Endodermal cell (in vitro differentiated cells): ENCODE data around the gene TMEM154. TPM values are rescaled to one million over a fixed set of nuclear protein-coding genes. Genes with fewer than 3 reads are reported as not detected.

Source experiments
- DNase-seq: peaks from one replicate; pipeline ENCODE4 v3.0.0-alpha.2; 2017
- H3K27ac ChIP-seq: 2 replicates; pipeline ENCODE4 v1.5.1; 2013; ENCODE audit warnings: mild to moderate bottlenecking, low read depth, low read length, moderate library complexity
- H3K27me3 ChIP-seq: 2 replicates; pipeline ENCODE4 v1.6.1; 2013; ENCODE audit warnings: mild to moderate bottlenecking, low read length, moderate library complexity; ENCODE audit not compliant: insufficient read depth, control insufficient read depth, poor library complexity, severe bottlenecking
- H3K36me3 ChIP-seq: 2 replicates; pipeline ENCODE4 v1.7.0; 2013; ENCODE audit warnings: mild to moderate bottlenecking, low read length, moderate library complexity; ENCODE audit not compliant: control insufficient read depth, insufficient read depth
- H3K4me1 ChIP-seq: one replicate; pipeline ENCODE4 v1.7.0; 2013; ENCODE audit warnings: low read length; ENCODE audit not compliant: control insufficient read depth, insufficient read depth
- H3K4me3 ChIP-seq: 2 replicates; pipeline ENCODE4 v1.5.1; 2013; ENCODE audit warnings: mild to moderate bottlenecking, low read length, moderate library complexity
- H3K9ac ChIP-seq: 2 replicates; pipeline ENCODE4 v1.6.1; 2013; ENCODE audit warnings: mild to moderate bottlenecking, low read length, moderate library complexity; ENCODE audit not compliant: poor library complexity, severe bottlenecking; ENCODE audit errors: extremely low read depth
- H3K9me3 ChIP-seq: 2 replicates; pipeline ENCODE4 v1.6.1; 2013; ENCODE audit warnings: mild to moderate bottlenecking, low read length, moderate library complexity; ENCODE audit not compliant: control insufficient read depth
- H3K27ac Mint-ChIP-seq: 2 replicates; pipeline ENCODE4 v1.8.0; 2020; ENCODE audit warnings: mixed read lengths
- H3K27me3 Mint-ChIP-seq: 2 replicates; pipeline ENCODE4 v1.8.0; 2021; ENCODE audit warnings: mild to moderate bottlenecking, mixed read lengths; ENCODE audit not compliant: insufficient read depth
- H3K36me3 Mint-ChIP-seq: 2 replicates; pipeline ENCODE4 v1.8.0; 2020; ENCODE audit warnings: low read depth, mixed read lengths
- H3K4me1 Mint-ChIP-seq: 2 replicates; pipeline ENCODE4 v1.8.0; 2020; ENCODE audit warnings: mixed read lengths
- H3K4me3 Mint-ChIP-seq: 2 replicates; pipeline ENCODE4 v1.8.0; 2020; ENCODE audit warnings: mild to moderate bottlenecking, moderate library complexity, mixed read lengths
- H3K9me3 Mint-ChIP-seq: 2 replicates; pipeline ENCODE4 v1.8.0; 2020; ENCODE audit warnings: mild to moderate bottlenecking, mixed read lengths
- CTCF ChIP-seq: fragments of 200-600 bp; sonication (generic); conservative IDR thresholded peaks from 2 replicates; pipeline ENCODE4 v1.5.0; 2021; ENCODE audit warnings: antibody characterized with exemption, mild to moderate bottlenecking
- WGBS, 2 experiments: methylation state at CpG; one replicate each; pipeline versions ENCODE4 v1.1.5 to v1.1.7; 2013; ENCODE audit warnings: missing lambda C conversion rate in 2 of 2, mixed read lengths in 1 of 2; ENCODE audit not compliant: insufficient coverage in 1 of 2, insufficient read length in 1 of 2; 5-methylcytosine and 5-hydroxymethylcytosine counted together
- total RNA-seq, 2 donors: library from RNA; stranded (reverse); fragmentation: NEBNext Ultra II Directional in 1 of 2; extraction: Animal tissue kit (Norgen Biotek cat#: 25700) in 1 of 2; gene quantifications; 2 replicates in 1 of 2; 3 replicates in 1 of 2; pipeline ENCODE4 v1.2.1, GENCODE V29; 2021

The TMEM154 gene
- total RNA-seq, 2 donors from 2014 or later, result 0.81 to 1.6 TPM

GRCh38 chr4:152587127-152587526 is 92.7 kb downstream of the TMEM154 start:
- Histone ChIP-seq H3K36me3 (no peaks in the 10 kb centered on the region), H3K9ac (no peak overlapping the region), H3K27ac (no peak overlapping the region), H3K9me3 (no peaks in the 10 kb centered on the region), H3K27me3 (no peaks in the 10 kb centered on the region), H3K4me1 (peaks cover 6% of the 10 kb centered on the region), H3K4me3 (no peak overlapping the region)
- H3K4me1 Mint-ChIP-seq, result peaks cover 18% of the 10 kb centered on the region
- H3K4me3 Mint-ChIP-seq, result no peak overlapping the region
- H3K27me3 Mint-ChIP-seq, result no peaks in the 10 kb centered on the region
- 92 to 100% methylated on average over 2 to 3 of the region's 3 CpGs for WGBS, 2 experiments
- H3K27ac Mint-ChIP-seq, result no peak overlapping the region
- no peak for TF ChIP-seq CTCF
- no peaks in the 10 kb centered on the region for H3K36me3 Mint-ChIP-seq
- peaks cover 5% of the 10 kb centered on the region for H3K9me3 Mint-ChIP-seq
- DNase-seq, result no peak

GRCh38 chr4:152586668-152587067 is 93.1 kb downstream of the TMEM154 start:
- TF ChIP-seq CTCF, result no peak
- Mint-ChIP-seq H3K36me3 (no peaks in the 10 kb centered on the region), H3K4me3 (no peak overlapping the region), H3K9me3 (peaks cover 5% of the 10 kb centered on the region), H3K27me3 (no peaks in the 10 kb centered on the region), H3K27ac (no peak overlapping the region), H3K4me1 (peaks cover 15% of the 10 kb centered on the region)
- no peaks in the 10 kb centered on the region for H3K27me3 ChIP-seq
- H3K4me1 ChIP-seq, result peaks cover 6% of the 10 kb centered on the region
- no peak for DNase-seq
- WGBS, 2 experiments, result 93 to 94% methylated on average over 2 of the region's 2 CpGs
- H3K9me3 ChIP-seq, result no peaks in the 10 kb centered on the region
- H3K4me3 ChIP-seq, result no peak overlapping the region
- no peak overlapping the region for H3K9ac ChIP-seq
- no peaks in the 10 kb centered on the region for H3K36me3 ChIP-seq
- H3K27ac ChIP-seq, result no peak overlapping the region

GRCh38 chr4:152585023-152585441 is 94.8 kb downstream of the TMEM154 start:
- no peak overlapping the region for H3K9ac ChIP-seq
- WGBS, 2 experiments, result 88 to 96% methylated on average over 3 to 6 of the region's 7 CpGs
- Mint-ChIP-seq H3K27me3 (no peaks in the 10 kb centered on the region), H3K4me3 (no peak overlapping the region), H3K4me1 (no peaks in the 10 kb centered on the region), H3K9me3 (peaks cover 5% of the 10 kb centered on the region), H3K36me3 (no peaks in the 10 kb centered on the region), H3K27ac (no peak overlapping the region)
- no peaks in the 10 kb centered on the region for H3K36me3 ChIP-seq
- no peaks in the 10 kb centered on the region for H3K9me3 ChIP-seq
- no peak for TF ChIP-seq CTCF
- no peak overlapping the region for H3K4me3 ChIP-seq
- no peak for DNase-seq
- H3K4me1 ChIP-seq, result no peaks in the 10 kb centered on the region
- no peak overlapping the region for H3K27ac ChIP-seq
- no peaks in the 10 kb centered on the region for H3K27me3 ChIP-seq
